AML-193 (cell line): ENCODE results near the gene SOX13.

Experiments
- DNase-seq, 2 experiments: peaks; one replicate each; lab custom pipeline; 2025; lab: John Stamatoyannopoulos, UW

Gene SOX13

GRCh38 chr1:204062106-204062505, 10.8 kb upstream of the SOX13 start:
- no peak for DNase-seq

DNA sequence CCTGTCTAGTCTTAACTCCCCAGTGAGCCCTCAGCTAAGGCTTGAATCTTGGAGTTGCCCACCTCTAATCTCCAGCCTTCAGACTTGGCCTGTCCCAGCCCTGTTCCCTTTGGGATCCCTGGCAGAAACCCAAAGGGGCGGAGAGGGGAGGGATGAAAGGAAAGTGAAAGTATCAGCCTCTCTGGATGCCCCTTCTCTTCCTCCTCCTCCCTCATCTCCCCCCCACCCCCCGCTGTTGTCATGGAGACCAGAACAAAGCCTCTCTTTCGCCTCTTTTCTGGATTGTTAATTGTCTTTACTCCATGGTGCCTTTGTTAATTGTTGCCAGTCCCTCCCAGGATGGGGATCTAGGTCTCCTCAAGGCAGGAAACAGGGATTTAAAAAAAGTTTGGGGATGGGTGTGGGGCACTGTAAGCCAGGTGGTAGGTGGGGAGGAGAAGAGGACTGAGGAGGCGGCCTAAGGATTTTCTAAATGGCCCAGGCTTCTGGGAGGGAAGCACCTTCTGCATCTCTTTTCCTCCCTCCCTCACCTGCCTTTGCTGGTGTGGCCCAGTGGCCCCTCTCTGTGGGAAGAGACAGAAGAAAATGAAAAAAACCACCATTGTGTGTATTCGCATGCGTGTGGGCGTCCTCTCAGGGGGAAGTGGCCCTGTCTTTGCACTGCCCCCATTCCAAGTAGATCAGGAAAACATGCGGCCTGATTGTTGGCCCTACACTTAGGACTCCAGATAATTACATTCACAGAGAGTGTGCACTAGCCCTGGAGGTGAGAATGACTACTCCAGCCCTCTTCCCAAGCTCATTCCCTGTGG, 7.5 kb upstream of the SOX13 start:
- no peak for DNase-seq

GRCh38 chr1:204065986-204066300, 7.0 kb upstream of the SOX13 start:
- no peak for DNase-seq

GRCh38 chr1:204067935-204068334, 5.0 kb upstream of the SOX13 start:
- DNase-seq, result no peak

- no peak for DNase-seq
Observed at GRCh38 chr1:204069887-204070286, 3.0 kb upstream of the SOX13 start.

- DNase-seq, result no peak
Observed at GRCh38 chr1:204070895-204071294, 2.0 kb upstream of the SOX13 start.

DNA sequence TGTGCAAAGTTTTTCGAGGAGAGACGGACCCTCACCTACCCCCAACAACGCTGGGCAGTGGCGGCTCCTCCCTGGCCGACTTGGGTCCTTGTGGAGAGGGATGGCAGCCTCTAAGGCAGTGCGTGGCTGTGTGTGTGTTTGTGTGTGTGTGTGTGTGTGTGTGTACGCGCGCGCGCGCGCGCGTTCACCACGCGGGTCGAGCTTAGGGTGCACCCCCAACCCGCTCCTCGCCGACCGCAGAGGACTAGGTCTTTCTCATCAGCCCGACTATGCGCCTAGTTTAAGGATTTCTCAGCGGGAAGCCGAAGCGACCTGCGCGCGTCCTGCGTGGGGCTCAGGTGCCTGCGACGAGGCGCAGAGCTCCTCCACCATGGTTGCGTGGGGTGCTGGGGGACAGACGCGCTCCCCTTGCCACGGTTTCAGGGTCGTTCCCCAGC, 940 bp downstream of the SOX13 start:
- no peak for DNase-seq

- no peak for DNase-seq
Observed at GRCh38 chr1:204074274-204075138, 1.6 kb downstream of the SOX13 start.

DNA sequence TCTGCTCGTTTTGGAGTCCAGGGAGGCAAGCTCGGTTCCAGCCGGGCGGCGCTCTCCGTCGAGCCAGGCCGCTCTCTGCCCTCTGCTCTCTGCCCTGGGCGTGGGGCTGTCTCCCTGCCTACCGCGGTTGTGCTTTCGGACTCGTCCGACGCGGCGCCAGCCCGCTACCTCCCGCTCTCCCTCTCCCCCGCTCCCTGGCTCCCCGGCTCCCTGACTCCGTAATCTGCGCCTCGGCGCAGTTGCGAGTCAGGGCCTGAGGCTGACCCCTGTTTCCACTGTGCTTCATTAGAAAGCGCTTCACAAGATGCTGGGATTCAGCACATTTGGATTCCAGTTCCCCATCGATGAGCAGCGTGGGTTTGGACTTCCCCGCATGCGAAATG, 2.2 kb downstream of the SOX13 start:
- DNase-seq, result no peak

DNA sequence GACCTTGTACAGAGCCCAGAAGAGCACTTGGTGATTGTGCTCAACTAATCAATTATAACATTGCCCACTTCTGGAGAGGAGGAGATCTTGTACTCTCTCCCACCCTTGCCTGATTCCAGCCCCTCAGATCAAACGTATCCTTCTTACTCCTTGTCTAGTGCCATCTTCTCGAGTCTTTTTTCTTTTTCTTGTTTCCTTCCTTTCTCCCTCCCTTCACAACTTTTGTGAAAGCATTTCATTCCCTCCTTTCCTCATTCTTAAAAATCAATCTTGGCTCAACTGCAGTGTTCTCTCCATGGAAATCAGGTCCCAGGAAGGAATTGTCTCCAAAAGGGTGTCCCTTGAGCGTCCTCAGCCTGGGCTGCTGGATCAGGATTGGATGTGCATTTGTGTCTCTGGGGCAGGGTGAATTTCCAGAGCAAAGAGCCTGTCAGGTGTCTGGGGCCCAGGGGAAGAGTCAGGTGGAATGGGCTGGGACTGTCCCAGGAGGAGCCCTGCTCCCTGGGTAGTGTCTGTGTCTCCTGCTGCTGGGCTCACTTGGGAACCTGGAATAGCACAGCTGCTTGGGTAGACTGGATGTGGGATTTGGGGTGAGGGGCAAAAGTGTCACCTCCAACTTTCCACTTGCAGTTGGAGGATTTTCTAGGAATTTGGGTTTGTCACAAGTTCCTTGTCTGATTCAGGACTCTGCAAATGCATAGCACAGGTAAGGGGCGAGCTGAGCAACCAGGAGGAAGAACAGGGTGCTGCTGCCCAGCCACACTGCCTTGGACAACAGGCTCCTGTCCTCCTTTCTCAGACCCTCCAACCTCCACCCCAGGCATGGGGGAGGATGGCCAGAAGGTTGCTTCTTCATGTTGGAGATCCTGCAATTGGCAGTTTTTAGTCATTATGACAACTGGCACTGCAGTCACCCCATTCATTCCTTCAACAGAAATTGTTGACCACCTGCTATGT, 3.3 kb downstream of the SOX13 start:
- no peak for DNase-seq

DNA sequence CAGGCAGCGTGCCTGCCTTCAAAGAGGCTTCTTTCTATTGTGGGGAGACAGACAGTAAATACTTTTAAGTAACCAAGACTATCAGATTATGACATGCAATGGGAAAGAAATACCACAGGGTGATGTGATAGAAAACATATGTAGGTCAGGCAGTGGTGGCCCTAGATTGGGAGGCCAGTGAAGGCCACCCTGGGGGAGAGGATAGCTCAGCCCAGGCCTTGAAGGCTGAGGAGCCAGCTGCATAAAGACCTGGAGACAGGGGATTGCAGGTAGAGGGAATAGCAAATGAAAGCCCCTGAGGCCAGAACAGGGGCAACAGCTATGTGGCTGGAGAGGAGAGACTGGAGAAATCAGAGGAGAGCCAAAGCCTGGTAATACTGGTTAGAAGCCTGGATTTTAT, 4.0 kb downstream of the SOX13 start:
- no peak for DNase-seq

DNA sequence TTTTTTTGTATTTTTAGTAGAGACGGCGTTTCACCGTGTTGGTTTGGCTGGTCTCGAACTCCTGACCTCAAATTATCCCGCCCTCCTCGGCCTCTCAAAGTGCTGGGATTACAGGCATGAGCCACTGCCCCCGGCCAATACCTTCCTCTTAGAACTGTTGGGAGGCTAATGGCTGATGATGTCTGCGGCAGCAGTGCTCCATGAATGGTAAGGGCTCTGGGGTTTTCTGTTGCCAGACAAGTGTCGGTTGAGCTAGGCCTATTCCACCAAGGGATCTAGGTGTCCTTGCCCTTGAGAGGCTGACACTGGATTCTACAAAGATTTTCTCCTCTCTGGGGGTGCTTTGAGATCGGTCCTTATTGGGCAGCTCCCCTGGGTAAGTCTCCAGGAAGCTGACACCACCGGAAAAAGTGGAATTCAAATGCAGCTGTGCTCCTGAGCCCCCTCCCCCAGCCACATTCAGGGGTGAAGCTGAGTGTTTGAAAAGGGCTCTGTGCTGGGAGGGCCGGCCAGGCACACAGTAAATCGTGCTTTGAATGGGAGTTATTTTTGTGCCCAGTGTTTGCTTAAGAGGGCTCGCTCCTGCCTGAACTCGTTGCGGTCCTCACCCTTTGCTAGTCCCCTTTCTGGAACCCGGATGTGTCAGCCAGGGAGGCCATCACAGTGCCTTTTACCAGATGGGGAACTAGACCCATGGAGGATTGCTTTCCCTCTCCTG, 5.2 kb downstream of the SOX13 start:
- DNase-seq, result no peak

GRCh38 chr1:204079608-204079999, 6.7 kb downstream of the SOX13 start:
- no peak for DNase-seq

GRCh38 chr1:204080163-204080903, 7.4 kb downstream of the SOX13 start:
- DNase-seq, result no peak

GRCh38 chr1:204081164-204081790, 8.4 kb downstream of the SOX13 start:
- DNase-seq, result no peak

DNA sequence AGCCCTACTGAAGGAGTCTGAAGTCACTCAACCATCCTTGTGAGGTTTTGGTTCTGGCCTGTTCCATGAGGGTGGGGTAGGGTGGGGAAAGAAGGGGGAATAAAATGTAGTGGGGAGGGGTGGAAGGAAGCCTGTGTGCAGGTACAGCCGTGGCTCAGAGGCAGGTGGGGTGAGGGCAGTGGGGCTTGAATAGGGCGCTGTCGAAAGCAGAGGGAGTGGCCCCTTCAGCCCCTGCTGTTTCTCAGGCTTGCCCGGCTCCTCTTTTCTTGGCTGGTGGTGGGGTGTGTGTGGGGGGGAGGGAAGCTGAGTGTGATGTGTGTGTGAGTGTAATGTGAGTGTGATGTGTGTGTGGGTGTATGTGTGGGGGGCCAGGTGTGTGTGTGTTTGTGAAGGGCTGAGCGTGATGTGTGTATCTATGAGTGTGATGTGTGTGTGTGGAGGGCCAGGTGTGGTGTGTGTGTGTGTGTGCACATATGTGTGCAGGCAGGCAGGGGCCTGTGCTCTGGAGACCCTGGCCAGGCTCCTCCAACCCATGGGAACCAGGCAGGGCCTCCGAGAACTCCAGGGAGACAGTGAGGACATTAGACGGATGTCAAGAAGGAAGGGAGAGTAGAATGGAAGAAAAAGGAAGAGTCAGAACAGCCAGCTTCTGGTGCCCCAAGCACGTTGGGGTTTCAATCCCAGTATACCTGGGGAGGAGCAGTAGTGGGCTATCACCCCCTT, 9.0 kb downstream of the SOX13 start:
- DNase-seq, result no peak

DNA sequence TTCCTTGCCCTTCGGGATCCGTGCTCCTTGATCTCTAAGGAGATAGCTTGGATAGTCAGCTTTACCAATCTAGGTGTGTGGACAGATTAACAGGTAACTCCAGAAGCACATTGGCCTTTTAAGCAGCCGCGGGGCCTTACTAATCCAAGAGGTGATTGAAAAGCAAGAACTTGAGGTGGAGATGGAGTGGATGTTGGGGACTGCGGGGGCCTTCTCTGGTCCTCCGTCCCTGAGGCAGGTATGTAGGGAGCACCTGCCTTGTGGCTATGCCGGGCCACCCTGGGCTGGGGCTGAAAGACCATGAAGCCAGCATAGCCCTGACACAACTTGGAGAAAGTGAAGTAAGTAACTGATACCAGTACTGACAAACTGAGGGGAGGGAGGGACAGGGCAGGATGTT, 10.6 kb downstream of the SOX13 start:
- no peak for DNase-seq

DNA sequence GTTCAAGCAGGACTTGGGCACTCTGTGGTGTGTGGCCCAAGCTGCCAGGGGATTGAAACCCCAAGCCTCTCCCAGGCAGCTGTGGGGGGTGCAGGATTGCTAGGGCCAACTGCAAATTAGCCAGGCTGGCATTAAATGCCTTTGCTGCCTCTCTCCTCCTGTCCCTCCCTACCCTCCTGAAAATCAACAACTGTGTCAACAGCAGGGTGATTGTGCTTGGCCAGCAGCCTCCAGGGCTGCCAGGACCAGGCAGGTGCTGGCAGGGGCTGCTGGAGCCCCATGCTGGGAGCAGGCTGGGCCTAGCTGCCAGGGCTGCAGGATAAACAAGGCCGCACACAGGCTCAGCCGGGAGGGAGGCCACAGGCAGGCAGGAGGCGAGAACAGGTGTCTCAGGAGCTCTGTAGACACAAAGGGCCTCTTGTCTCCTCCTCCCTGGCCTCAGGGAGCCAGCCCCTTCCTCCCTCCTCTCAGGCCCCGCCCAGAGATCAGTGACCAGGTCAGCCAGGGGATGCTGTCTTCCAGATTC, 11.4 kb downstream of the SOX13 start:
- DNase-seq, result no peak

GRCh38 chr1:204085876-204086275, 13.0 kb downstream of the SOX13 start:
- no peak for DNase-seq
